Stimulated activated CD8-positive, alpha-beta memory T cell treated with anti-CD3 and anti-CD28 coated beads, Interleukin-15, amount 100 ng/mL, for 24 hours (primary cell): Measurements from ENCODE around the gene FOXA2.

Experiments used
- DNase-seq: peaks from one replicate; pipeline ENCODE4 v3.0.0-alpha.2; 2020; ENCODE audit warnings: low read depth

The FOXA2 gene

GRCh38 chr20:22536956-22537756 is 47.2 kb downstream of the FOXA2 start:
- no peak for DNase-seq

DNA sequence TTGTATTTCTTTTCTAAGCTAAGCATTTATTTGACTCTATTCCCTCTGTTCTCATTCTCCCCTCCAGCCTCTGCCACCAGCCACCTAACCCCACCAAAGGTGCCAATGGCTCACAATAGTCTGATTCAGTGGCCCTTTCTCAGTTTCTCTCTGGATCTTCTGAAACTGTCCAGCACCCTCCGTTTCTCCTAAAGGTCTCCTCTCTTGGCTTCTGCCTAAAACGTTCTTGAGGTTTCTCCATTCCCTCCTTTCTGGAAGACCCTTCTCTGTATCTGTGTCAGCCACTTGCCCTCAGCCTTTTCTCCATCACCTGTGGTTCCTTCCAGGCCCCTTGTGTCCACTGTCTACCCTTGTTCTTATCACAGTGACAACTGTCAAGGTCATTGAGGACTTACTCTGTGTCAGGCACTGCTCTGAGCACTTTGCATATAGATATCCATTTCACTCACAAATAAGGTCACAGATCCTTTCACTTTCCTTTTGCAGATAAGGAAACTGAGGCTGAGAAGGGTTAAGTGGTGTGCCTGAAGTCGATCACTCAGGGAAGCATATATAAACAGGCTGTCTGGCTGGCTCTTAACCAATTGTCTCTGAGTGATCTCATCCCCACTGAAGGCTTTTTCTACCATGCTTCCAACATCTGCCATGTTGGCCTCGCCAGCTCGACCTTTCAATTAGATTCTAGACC is 48.1 kb downstream of the FOXA2 start:
- DNase-seq = no peak

- no peak for DNase-seq
Observed at GRCh38 chr20:22535483-22535882, 48.9 kb downstream of the FOXA2 start.

DNA sequence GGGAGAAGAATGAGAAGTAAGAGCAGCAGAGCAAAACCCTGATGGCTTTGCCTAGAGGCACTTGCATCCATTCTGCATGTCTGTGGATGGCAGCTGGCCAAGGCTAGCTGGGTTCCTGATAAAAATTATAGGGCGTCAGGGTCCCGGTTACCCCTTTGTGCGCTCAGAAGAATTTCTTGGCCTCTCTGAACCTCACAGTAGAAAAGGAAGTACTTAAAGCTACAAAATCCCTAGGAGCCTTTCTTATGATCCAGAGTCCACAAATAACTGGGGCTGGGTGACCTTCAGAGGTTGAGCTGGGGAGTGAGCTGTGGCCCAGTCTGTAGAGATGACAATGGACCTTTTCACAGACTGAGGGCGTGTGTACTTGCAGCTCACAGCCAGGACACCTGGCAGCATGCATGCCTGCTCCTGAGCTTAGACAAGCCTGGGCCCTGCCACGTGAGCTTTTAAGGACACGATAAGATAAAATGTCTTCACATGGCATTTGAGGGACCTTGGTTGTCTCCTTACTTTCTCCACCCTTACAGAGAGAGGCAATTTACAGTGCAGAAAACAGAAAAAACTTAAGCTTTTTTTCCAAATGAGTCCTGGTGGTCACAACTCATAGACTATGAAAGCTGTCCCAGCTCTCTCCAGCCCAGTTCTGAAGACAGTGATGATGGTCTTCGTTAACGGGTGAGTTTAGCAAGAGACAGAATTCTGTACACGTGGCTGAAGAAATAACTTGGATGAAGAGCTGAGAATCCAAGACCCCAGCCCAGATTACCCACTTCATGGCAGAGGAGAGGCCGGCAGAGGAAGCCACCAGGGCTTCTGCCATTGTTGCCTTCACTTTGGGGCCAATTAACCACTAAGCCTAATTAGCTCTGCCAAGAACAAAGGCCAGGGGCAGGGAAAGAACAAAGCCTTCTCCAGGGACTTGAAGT is 50.3 kb downstream of the FOXA2 start:
- DNase-seq = no peak

DNA sequence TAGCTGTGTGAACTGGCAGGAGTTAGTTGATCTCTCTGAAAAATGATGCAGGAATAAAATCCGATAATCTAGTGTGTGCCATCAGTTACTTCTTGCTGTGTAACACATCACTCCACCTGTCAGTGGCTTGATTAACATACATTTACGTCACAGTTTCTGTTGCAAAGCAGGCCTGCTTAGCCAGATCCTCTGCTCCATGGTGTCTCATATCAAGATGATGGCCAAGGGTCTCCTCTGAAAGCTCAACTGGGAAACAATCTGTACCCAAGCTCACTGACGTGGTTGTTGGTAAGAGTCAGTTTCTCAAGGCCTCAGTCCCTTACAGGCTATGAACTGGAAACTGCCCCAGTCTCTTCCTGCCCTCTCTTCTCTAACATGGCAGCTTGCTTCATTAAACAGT is 51.8 kb downstream of the FOXA2 start:
- DNase-seq = no peak

- DNase-seq = no peak
Observed at GRCh38 chr20:22531756-22532155, 52.6 kb downstream of the FOXA2 start.

- no peak for DNase-seq
Observed at GRCh38 chr20:22531056-22531615, 53.2 kb downstream of the FOXA2 start.
